SK-N-DZ (cell line): ENCODE measurements around the gene FLVCR1.

Experiments used
- DNase-seq: peaks from one replicate; pipeline ENCODE4 v3.0.0-alpha.2; 2015; ENCODE audit warnings: low spot score
- small RNA-seq, 2 experiments: library from RNA; depleted of rRNA; stranded (forward); fragments of <200 nt; gene quantifications; one replicate each; pipeline ENCODE3, GENCODE V24; 2014

FLVCR1 gene

GRCh38 chr1:212945056-212945455 lies 87.0 kb downstream of the FLVCR1 start:
- no peak for DNase-seq

- no peak for DNase-seq
These were observed 87.5 kb downstream of the FLVCR1 start for GRCh38 chr1:212945463-212946160.

GRCh38 chr1:212946872-212947271 lies 88.8 kb downstream of the FLVCR1 start:
- DNase-seq = no peak

Small RNAs within 50 kb of the gene (small RNA-seq; reads per million reads assigned to genes)
- 0 reads per million in 2 experiments for gene AC104333.1
- 0 reads per million in 2 experiments for gene AC104333.2
